ENCODE data around the gene PRDM16.

The PRDM16 gene

DNA sequence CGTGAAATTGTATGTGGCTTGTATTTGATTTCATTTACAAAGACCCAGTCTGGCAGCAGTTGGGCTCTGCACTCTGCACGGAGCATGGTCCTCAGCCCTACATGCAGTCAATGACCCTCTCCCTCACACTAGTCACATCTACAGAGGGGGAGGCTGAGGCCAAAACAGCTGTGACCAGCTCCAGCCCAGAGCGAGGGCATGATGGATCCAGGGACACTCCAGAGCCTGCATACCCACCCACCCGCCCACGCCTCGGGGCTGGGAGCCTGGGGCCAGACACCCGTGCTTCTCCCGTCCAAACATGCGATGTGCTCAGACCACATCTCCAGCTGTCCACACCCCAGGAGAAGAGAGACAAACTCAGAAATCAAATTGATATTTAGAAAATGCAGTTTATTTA, 14.0 kb upstream of the PRDM16 start:
- no peak for DNase-seq

- DNase-seq, result no peak
These were observed 12.4 kb upstream of the PRDM16 start for GRCh38 chr1:3056641-3057040.

DNA sequence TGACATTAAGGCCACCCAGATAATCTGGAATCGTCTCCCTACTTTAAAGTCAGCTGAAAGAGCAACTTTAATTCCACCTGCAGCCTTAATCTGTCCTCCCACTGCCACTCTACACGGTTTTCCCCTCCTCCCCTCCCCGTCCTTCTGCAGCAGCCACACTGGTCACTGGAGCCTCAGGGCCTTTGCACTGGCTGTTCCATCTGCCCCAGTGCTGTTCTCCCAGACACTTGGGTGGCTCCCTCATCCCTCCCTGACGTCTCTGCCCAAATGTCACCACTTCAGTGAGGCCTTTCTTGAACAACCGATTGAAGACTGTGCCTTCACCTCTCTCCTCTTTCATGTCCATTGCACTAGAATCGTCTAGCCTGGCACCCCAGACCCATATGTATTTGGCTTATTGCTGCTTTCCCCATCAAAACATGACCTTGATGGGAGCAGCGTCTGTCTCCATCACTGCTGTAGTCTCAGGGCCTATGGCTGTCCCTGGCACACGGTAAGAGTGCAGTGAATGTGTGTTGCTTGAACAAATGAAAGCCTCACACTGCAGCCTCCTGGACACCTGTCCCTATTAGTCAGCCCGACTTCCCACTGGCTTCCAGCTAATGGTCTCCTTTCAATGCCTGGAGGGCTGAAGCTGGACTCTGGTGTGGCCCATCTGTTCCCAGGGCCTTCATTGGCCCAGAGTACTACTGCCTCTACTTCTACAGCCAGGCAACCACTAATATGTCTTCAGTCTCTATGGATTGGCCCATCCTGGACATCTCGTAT, 10.6 kb upstream of the PRDM16 start:
- DNase-seq, result no peak

GRCh38 chr1:3060127-3060526, 8.9 kb upstream of the PRDM16 start:
- DNase-seq, result no peak

DNA sequence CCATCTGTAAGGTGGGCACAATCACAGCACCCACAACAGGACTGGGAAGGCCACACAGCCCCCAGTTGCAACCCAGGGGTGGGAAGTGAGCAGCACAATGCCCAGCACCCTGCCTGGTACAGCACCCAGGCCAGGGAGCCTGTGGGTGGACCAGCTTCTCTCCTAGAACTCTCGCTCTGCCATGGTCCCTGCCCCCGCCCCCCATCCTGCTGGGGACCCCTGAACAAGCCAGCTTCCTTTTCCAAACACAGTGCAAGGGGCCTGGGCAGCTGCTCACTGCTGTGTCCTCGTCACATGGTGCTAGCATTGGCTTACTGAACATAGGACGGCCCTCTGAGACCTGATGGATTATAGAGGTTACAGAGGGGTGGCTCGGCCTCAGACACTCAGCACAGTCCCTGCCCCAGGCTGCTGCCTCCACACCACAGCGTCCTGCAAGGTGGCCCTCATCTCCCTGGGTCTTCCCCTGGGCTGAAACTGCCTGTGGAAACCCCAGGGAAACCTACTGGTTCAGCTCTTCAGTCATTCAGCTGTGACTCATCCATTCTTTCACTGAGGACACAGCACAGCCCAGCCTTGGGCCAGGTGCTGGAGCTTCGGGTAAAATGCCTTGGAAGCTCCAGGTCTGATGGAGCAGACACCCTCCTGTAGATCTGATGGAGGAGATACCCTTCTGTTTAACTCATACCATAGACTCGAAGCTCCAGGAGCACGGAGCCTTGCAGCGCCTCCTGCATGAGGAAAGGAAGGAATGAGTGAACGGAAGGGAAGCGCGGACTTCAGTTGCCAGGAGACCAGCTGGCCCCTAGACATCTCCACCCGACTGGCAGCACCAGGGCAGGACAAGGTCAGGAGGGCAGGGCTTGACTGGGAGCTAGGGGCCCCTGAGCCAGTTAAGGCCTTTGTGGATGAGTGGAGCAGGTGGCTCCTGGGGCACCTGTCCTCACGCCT, 8.1 kb upstream of the PRDM16 start:
- peak; percentile 13 for DNase-seq

- no peak for DNase-seq
These were observed 7.4 kb upstream of the PRDM16 start for GRCh38 chr1:3061566-3061965.

- no peak for DNase-seq
These were observed 6.9 kb upstream of the PRDM16 start for GRCh38 chr1:3061981-3062615.

DNA sequence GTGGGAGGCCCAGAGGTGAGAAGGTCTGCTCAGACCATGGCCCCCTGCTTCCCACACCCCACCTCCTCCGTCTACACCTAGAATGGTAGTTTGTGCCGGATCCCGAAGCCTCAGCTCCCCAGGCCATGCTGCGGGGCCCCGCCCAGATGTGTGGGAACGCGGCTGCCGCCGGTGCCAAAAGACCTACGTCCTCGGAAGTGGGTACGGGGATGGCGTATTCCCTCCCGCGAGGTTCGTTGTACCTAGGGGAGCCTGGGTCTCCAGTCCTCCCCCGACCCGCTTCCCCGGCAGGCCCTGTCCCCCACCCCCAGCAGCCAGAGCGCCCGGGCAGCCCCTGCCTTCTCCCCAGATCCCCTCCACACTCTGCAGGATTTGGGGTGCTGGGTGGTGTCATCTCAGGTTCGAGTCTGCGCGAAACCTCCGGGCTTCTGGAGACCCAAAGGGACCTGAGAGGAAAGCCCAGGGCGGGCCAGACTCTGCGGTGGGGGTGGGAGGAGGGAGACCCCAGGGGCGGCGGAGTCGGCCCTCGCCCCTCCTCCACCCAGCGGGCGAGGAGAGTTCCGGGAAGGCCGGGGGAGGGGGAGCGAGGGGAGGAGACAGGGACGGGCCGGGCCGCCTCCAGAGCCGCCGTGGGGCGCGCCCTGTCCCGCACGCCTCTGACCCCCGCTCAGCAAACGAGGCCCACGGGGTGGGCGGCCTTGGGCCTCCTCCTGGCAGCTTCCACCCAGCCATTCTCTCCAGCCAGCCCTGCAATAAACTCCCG, 6.2 kb upstream of the PRDM16 start:
- no peak for DNase-seq

DNA sequence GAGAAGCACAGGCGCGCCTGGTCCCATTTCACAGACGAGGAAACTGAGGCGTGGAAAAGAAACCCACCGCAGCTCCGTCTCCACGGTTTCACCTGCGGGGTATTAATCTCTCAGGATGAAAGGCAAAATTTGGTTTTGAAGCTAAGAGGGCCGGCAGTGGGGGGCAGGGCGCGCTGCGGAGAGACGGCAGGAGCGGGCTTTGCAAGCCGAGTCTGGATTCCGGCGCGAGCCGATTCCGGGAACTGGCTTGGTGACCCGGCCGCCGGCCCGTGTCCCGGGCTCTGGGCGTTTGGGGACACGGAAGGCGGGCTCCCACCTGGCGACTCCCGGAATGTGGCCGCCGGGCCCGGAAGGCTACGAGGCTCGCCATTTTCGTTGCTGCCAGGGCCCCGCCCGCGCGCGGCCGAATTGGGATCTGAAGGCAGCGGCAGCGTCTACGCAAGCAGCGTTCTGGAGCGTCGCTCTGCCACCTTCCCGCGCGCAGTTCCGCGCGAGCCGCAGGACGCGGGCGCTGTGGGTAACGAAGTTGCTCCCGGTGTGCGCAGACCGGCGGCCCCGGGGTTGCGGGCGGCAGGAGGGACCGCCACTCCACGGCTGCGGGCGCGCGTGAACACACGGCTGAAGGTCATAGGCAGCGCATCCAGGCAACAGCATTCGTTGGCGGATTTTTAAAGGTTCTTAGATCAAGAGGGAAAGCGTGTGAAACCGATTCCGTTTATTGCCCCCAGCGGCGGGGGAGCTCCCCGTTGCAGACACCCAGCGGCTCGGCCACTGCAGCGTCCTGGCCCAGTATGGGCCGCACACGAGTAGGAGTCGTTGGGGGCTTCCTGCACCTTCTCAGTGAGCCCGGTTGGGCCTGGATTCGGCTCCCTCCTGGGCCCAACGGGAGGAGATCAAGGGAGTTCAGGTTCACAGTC, 5.4 kb upstream of the PRDM16 start:
- no peak for DNase-seq

DNA sequence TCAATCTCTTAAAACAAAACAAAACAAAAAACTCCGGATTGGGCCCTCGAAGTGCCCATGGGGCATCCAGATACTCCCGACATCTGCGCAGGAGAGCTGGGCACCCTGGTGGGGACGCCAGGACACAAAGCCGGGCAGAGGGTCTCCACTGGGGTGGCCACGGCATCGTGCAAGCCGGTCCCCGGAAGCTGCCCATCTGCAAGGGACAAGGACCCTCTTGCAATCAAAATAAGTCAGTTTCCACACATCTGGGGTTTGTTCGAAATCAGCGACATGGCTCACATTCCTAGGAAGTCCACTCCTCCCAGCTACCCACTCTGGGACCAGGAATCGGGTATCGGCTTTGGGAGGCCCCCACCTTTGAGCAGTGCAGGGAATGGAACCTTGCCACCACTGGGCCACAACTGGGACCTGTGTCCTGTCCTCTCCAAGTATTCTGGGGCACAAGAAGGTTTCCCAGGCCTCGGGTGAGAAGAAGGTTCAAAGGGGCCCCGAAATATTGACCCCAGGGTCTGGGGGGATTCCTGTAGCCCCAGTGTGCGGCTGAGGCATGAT, 4.6 kb upstream of the PRDM16 start:
- DNase-seq, result no peak

DNA sequence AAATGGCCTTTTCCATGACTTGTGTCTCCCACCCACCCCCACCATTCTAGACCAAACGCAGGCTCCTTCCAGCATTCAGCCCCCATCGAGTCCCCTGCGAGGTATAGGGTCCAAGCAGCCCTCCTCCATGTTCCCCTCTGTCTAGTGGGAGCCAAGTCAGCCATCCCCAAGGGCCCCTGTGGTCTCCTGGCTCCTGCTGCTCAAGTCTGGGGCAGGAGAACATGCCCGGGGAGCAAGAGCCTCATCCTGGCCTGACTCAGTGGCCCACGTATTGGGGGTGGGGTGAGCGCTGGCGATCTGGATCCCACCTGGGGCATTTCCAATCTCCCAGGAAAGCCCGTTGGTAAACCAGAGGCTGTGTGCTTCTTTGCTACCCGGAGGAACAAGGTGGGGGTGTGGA, 4.1 kb upstream of the PRDM16 start:
- no peak for DNase-seq

DNA sequence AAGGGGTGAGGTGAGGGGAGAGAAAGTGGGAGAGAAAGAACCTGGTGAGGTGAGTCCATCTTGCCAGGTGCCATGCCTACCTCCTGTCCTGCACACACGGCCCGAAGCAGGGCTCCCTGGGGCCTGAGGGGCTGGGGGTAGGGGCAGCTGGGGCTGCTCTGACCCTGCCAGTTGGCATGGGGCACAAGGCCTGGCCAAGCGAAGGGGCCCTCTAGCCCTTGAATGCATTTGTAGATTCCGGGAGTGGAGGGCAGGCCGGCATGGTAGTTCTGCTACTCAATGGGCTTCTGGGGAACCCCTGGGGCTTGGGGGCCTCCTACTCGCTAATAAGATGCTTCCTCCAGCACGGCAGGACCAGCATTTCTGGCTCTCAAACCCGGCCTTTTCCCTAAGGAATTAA, 3.6 kb upstream of the PRDM16 start:
- no peak for DNase-seq

DNA sequence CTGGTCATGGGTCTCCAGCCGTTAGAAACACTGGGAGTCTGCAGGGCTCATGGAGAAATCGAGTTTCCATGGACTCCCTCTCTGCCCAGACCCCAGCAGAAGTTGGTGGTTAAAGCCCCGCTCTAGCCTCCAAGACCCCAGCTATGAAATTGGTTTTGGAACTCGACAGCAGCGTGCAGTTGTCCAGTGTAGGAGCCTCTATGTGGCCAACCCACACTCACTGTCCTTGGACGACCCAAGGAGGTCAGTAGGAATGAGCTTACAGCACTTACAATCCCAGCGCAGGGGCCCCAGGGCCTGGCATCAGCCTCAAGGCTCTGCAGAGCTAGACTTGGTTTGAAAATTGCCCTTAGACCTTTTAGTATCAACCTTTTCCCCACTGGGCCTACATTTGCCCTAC, 3.2 kb upstream of the PRDM16 start:
- DNase-seq, result no peak

- no peak for DNase-seq
These were observed 2.7 kb upstream of the PRDM16 start for GRCh38 chr1:3066250-3066711.

- no peak for DNase-seq
These were observed 2.2 kb upstream of the PRDM16 start for GRCh38 chr1:3066826-3067225.

DNA sequence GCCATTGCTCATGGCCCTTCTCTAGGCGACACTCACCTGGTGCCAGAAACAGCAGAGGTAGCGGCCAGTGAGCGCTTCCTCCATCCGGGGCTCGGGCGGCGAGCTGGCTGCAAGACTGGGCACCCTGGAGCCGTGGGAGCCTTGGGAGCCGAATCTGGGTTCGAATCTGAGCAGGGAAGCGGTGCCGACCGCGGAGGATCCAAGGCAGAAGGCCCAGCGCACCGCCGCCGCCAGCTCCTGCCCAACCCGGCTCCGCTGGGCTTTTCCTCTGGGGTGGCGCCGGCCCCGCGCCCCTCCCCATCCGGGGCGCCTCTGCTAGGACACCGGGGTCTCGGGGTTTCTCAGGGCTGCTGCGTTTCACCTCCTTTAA, 1.7 kb upstream of the PRDM16 start:
- DNase-seq, result no peak

GRCh38 chr1:3067671-3068563, 1.1 kb upstream of the PRDM16 start:
- DNase-seq, result no peak

DNA sequence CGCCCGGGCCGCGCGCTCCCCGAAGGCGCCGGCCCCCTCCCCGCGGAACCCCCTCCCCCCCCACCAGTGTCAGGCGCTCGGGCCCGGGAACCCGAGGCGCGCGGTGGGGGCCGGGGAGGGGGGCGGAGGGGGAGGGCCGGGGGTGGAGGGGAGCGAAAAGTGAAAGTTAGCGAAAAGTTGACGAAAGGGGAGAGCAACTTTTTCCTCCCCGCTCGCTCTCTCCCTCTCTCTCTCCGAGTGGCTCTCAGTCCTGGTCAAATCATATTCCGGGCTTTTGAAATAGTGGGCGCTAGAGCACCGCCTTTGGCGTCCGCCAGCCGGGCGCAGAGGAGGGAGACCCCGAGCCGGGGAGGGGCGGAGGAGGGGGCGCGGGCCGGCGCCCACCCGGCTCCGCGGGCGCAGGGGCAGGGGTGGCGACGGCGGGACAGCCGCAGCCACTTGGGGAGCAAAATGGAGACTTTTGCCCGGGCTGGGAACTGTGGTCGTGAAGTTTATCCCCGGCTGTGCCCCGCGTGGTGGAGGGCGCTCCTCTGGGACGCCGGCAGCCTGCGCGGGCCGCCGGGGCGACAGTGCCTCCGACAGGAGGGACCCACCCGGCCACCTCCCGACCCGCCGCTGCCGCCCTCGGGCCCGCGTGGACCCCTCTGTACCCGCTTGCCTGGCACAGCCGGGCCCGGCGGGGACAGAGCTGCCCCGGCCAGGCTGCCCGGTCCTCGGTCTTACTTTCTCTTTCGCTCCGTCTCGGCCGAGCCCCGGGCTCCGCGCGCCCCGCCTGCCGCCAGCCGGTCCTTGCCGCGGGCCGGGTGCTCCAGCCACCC, 697 bp downstream of the PRDM16 start:
- peak; percentile 73 for DNase-seq

DNA sequence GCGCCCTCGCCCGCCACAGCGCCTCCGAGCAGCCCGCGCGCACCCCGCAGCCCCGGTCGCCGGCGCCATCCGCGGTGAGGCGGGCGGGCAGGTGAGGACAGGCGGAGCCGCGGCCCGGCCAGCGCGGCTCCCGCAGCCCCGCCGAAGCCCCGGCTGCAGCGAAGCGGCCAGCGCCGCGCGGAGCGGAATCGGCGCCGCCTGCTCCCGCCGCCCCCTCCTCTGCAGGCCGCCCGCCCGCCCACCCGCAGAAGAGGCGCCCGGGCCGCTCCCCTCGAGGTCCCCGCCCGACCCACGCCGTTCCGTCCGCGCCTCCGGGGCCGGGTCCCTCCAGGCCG, 1.3 kb downstream of the PRDM16 start:
- no peak for DNase-seq
